Activated T-cell treated with anti-CD3 and anti-CD28 coated beads for 1 hour (primary cell): ENCODE results near the gene SPATC1L.
A peak's percentile ranks its signal among the peaks of the same experiment; 100 is the strongest.

ENCODE experiments used
- DNase-seq: peaks from one replicate; pipeline ENCODE4 v3.0.0-alpha.2; 2020; ENCODE audit warnings: low read depth

The SPATC1L gene

GRCh38 chr21:46160907-46161632 lies 23.2 kb downstream of the SPATC1L start:
- no peak for DNase-seq

GRCh38 chr21:46160657-46160906 lies 23.7 kb downstream of the SPATC1L start:
- no peak for DNase-seq

GRCh38 chr21:46159841-46160656 lies 24.2 kb downstream of the SPATC1L start:
- DNase-seq: no peak

- no peak for DNase-seq
Measured at GRCh38 chr21:46159390-46159789, 24.9 kb downstream of the SPATC1L start.

GRCh38 chr21:46158666-46159300 lies 25.5 kb downstream of the SPATC1L start:
- DNase-seq: no peak

- DNase-seq: no peak
Measured at GRCh38 chr21:46157987-46158451, 26.2 kb downstream of the SPATC1L start.

GRCh38 chr21:46157396-46157986 lies 26.8 kb downstream of the SPATC1L start:
- no peak for DNase-seq

- DNase-seq: no peak
Measured at GRCh38 chr21:46156678-46157077, 27.6 kb downstream of the SPATC1L start.

GRCh38 chr21:46156378-46156645 lies 27.9 kb downstream of the SPATC1L start:
- no peak for DNase-seq

- DNase-seq: no peak
Measured at GRCh38 chr21:46155514-46156377, 28.5 kb downstream of the SPATC1L start, which contains the start of gene FTCD. Gene FTCD (minus strand): TSS chr21:46155579. CDS start chr21:46155523, 56 bp downstream.

GRCh38 chr21:46154955-46155513 lies 29.2 kb downstream of the SPATC1L start:
- no peak for DNase-seq

GRCh38 chr21:46154155-46154954 lies 29.9 kb downstream of the SPATC1L start:
- no peak for DNase-seq

GRCh38 chr21:46153247-46154154 lies 30.8 kb downstream of the SPATC1L start:
- DNase-seq: peak; percentile 52

- DNase-seq: no peak
Measured at GRCh38 chr21:46152927-46153246, 31.4 kb downstream of the SPATC1L start.

- no peak for DNase-seq
Measured at GRCh38 chr21:46151989-46152926, 32.0 kb downstream of the SPATC1L start.

GRCh38 chr21:46151261-46151988 lies 32.8 kb downstream of the SPATC1L start:
- DNase-seq: no peak

GRCh38 chr21:46150491-46151121 lies 33.7 kb downstream of the SPATC1L start:
- no peak for DNase-seq
